HS-5 (cell line): Measurements from ENCODE around the gene SLC40A1.
A peak's percentile ranks its signal among the peaks of the same experiment; 100 is the strongest.

Experiments used
- DNase-seq: peaks from one replicate; pipeline ENCODE4 v3.0.0-alpha.2; 2012; ENCODE audit warnings: low read depth

Gene SLC40A1

DNA sequence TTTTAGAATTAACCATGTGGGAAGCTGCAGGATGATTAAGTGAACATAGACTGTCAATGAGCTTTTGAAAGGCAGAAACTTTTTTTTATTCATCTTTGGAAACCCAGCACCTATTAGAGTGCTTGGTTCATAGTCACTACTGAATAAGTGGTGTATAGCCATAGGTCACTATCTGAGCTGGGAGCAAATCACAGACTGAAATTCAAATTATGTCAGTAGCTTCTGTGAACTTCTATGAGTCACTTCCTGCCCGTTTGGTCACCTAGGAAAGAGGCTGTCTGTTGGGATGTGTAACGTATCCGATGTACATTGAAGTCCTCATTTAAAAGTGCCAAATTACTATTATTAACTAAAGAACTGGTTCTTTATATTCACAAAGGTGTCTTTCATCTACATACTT lies 20.5 kb upstream of the SLC40A1 start:
- DNase-seq: no peak

DNA sequence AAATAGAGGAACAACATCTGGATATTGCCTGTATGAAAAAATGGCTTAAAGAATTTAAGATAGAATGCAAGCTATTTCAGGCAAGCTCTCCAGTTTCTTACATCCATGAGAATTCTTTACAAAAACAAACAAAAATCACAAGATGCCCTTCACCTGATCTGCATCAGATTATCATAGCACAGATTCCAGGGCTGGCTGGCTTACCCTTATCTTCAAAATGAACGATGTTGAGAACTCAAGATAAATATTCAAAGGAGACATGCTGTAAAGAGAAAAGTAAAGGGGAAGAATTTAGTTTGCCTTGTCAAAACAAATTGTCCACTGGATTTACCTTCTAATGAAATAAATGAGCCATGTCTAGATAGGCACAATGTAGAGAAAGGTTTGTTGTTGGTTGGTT lies 18.7 kb upstream of the SLC40A1 start:
- no peak for DNase-seq

DNA sequence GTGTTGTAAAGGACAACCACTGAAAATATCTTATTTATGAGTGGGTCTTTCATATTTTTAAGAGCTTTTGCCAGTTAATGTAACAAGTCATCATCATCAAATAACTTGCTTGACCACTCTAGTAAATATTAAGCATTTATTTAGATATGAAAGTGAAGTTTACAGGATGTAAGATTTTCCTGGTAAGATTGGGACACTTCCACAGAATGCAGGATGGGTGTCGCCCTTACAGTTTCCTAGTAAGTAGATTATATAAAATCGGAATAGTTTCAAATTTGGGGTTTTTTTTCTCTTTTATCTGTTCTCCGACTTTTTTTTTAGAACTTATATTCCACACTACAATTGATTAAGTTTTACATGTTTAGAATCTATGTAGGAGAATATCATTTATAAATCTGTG lies 14.8 kb upstream of the SLC40A1 start:
- no peak for DNase-seq

DNA sequence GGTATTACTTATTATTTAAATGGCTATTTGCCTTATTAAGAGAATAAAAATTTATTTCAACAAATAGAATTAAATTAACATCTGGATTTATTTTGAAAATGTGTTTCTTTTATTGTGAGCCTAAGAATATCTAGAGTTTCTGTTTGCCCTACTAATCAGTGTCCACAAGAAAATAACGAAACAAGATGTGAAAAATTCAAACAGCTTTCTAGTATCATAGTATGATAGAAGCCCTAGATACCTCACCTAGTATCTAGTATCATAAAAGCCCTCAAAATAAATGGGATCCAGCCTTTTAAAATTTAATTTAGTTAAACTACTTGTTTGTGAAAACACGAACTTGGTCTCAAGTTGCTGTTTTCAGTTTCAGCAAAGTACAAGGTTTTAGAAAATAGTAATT lies 13.7 kb upstream of the SLC40A1 start:
- no peak for DNase-seq

DNA sequence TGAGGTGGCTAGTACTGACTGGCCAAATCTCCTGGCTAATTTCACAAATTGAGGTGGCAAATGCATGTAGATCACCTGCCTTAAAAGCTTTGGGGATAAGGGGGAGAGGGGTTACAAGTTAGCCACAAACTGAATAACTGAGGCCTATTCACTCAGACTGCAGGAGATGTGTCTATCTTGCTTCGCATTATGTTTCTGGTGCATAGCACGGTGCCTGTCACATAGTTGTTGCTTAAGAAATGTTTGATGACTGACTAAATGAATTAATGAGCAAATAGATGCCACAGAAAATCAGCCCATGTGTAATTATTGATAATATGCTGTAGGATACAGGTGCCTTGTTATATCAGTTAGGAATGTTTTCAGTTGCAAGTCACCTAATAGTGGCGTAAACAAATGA lies 12.5 kb upstream of the SLC40A1 start:
- DNase-seq: no peak

DNA sequence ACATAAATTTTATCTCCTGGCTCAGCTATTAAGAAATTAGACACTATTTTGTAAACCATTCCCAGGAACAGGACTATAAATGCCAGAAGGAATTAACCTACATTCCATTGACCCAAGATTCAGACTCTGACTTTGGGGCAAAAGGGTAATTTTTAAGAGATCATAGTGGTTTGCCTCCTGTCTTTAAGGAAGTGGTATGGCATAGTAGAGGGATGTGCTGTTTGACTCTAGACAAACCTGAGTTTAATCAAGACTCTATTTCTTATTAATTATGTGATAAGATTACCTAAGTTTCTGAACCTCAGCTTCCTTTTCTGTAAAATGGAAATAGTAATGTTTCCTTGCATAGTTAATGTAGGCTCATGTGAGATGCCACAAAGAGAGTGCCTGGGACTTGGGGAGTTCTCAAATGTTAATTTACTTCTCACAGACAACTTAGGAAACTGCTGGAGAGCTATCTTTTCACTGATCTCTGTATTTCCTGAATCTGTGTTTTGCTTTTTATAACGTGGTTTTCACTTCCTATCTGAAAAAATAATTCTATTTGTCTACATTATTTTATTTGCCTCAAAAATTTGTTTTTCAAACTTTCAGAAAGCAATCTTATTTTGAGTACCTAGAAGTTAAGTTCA lies 11.9 kb upstream of the SLC40A1 start:
- DNase-seq: no peak

DNA sequence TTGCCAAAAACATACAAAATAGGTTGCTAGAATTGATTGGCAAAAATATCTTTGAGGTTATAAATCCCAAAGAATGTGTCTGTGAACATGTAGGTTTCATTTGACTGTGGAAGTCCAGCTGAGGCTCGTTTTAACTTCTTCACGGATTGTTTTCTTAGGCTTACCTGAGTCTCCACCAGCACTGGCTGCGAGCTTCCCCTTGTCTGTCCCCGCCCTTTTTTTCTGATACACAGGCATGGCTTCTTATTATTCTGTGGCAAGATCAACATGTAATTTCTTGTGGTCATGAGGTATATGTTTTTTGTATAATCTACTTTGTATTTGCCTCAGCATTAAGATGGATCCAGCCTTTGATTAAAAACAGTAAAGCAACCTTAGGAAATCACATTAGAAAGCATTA lies 7.2 kb upstream of the SLC40A1 start:
- DNase-seq: no peak

DNA sequence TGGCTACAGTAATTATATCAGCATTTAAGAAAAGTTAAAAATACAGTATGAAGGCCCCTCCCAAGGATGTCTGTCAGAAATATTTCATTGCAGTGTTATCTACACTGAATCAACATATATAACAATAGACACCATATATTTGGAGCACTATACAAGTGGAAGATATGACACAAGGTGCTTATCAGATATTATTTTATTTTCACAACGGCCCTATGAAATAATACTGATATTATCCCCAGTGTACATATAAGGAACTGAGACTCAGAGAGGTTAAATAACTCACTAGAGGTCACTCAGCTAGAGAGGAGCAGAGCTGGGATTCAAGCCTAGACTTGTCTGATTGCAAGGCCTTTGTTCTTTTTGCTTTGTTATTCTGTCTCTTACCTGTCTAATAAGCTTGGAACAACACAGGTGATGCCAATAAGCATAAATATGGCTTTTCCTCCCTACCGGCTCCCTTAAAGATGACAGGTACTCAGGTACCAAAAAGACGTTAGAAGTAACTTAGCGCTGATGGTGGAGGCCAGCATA lies 4.7 kb upstream of the SLC40A1 start:
- DNase-seq: no peak

DNA sequence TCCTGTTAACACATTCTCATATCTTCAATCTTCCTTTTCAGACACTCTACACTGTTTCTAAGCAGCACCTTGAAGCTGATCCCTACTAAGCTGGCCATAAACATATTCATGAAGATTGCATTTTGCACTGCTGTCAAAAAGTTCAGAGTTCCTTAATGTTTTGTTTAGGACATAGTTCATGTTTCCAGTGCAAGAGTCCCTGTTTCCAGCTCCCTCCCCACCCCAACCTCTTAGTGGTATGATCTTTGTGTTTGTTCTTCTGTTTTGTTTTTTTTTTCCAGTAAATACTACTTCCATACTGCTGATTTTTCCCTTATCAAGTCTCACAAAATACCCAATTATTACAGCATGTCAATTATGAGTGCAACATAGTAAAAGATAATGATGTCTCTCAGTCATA lies 4.1 kb upstream of the SLC40A1 start:
- no peak for DNase-seq

DNA sequence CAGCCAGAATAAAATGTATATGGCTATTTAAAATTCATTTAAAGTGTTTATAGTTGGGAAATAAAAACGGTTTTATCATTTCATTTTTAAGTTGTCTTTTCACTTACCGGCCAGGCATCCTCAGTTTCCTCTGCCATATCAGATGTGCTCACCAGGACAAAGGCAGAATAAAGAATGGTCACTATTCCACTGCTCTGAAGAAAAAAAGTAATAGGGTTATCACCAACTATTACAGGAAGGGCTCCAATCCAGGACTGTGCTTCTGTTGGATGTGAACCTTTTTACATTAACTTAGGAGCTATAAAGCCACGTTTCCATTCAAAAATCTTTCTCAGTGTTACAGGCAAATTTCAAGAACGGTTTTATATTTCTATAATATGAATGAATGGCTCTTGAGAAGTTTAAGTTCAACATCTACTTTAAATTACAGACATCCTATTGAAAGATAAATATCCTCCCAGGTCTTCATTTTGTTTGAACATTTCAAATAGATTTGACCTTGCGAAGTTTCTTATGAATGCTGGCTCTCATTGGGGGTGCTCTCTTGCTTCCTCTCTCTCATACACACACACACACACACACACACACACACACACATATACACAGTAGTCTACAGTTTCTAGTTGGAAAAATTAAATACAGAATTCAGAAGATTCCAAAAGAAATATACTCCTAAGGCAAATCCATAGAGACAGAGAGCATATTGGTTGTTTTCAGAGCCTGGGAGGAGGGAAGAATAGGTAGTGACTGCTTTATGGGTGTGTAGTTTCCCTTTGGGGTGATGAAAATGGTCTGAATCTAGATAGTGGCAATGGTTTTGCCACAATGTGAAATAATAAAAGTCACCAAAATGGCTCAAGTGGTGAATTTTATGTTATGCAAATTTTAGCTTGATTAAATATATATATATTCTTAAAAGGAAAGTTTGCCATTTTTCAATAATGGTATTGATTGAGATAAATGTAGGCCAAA lies 2.9 kb upstream of the SLC40A1 start:
- DNase-seq: no peak

DNA sequence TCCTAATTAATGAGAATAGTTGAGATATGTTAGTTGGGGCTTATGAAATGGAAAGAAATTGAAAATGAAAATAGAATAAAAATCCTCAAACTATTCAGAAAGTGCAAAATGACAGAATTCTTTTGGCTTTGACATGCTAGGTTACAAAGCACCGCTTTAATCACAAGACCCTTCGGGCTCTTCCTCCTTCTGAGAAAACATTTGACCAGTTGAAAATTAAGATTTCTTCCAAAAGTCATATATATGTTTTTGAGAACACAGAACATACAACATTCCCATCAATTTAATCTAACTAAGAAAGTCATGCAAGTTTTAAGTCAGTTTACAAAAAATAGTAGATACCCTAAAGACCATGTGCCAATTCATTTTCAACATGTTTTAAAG lies 2.2 kb upstream of the SLC40A1 start:
- no peak for DNase-seq

DNA sequence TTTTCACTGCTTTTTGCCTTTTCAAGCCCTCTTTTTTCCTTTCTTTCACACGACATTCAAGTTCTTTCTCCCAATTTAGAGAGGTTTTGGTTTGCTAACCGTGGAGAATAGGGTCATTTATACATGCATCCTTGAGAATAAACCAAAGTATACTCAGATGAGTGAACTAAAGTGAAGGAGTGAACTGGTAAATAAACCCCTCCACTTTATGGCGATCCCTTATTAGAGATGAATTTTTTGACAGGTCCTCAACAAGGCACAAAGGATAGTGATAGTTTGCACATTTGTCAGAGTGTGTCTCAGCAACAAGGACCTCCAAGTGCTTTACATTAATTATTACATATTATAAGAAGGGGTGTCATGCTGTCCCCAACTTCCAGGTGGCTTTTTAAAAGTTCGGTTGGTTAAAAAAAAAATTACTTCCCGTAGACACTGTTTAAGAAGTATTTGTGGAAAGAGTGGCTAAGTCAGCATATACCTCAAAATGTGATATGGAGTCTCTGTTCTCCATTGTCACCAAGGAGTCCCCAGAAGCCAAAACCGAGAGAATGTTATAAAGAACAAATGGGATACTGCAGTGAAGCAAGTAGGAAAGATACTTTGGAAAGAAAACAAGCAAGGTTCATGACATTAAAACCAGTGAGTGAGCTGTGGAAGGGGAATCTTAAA lies 1.7 kb upstream of the SLC40A1 start:
- DNase-seq: no peak

DNA sequence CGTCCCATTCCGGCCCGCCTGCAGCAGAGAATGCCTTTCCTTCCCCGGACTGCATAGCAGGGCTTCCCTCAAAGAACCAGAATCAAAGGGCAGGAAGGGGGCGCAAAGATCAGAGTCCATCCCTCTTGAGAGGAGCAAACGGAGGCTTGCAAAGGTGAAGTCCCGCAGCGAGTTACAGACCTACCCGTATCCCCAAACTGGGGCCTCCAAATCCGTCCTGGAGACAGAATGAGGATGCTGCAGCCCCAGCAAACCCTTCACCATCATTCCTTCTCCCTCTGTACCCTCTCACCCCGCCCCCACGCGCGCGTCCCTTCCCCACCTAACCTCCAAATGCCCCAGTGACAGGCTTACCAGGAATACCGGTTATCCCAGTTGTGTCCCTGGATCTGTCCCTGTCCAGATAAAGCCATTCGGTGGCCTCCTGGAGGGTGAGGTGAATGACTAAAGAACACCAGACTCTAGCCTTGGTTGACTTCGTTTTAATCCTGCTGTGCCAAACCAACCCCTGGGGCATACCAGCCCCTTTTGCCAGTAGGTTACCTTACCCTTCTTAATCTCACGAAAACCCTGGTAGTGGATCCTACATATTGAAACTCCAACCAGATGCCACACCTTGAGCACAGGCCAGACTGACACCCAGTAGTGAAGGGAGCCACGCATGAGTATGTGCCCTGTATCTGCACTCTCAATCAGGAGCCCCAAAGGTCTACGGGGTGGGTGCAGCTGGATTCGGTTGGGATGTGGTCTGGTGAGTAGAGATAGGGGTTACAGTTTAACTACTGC lies 961 bp upstream of the SLC40A1 start:
- no peak for DNase-seq

DNA sequence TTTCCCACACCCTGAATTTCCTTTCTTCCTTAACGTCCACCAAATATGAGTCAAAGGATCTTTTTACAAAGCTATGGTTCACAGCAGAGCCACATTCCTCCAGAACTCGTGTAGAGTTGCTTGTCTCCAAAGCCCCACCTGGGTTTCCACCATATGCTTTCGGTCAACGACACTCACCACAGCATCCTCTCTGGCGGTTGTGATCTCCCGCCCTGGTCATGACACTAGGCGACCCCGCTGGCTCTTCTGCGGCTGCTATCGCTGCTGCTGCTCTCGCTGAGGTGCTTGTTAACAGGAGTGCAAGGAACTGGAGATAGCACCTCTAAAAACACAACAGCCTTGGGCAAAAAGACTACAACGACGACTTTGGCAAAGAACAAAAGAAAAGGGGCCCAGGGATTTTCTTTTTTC lies 340 bp downstream of the SLC40A1 start:
- no peak for DNase-seq

DNA sequence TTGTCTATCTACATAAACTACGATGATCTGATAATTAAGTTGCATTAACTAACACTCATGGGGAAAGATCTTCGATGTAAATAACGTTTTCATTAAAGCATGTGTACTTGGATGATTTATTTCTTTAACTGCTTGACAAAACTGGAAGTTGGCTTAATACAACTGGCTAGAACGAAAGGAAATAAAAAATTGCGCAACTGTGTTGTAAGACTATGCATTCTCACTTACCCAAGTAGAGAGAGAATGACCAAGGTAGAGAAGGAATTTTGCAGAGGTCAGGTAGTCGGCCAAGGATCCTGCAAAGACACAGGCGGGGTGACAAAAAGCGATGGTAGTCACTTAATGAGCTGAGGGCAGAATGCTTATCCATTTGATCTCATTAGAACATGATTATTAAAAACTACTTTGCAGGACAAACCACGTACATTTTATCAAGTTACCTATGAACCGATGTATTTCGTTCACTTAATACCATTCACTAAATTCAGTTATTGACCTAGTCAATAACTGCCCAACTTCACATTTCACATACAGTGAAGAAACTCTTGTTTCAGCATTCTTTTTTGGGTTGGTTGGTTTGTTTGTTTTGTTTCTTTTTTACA lies 900 bp downstream of the SLC40A1 start:
- DNase-seq: no peak

DNA sequence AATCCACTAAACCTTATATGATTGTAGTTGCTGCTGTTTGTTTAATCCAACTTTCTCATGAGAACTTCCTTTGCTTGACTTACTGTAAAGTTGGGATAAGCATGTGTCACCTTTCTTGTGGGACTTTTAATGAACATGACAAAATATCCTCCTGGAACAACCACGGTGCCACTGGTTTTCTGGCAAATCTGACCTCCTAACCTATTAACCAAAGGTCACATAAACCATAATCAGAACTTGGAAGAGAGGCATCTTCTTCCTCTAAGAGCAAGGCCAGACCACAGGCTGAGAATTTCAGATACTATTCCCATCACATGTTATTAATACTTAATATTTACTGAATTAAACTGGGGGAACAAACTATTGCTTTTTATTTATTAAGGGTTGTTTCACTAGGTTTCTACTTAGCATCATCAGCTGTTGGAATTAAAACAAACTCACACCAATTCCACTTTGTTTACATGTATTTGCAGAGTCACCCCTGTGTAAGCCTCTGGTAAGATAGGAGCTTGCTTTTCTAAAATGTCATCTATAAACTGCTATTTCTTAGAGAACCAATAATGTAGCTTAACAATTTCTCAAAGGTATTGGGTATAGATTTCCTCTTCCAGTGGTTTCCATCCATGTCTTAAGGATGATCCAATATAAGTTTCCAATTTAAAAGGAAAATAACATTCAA lies 2.2 kb downstream of the SLC40A1 start:
- no peak for DNase-seq

DNA sequence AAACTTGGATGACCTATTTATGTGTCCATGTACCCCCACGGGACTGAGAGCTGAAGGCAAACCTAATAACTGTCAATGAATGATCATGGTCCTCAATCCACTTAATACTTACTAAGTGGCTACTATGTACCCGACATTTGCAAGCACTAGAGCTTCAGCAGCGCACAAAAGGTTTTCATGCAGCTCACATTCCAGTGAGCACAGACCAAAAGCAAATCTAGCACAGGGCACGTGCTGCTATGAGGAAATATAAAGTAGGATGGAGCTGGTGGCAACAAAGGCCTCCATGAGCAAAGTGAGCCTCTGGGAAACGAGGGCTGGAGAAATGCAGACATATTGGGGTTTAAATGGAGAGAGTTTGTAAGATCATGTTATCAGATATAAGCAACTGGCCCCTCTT lies 3.5 kb downstream of the SLC40A1 start:
- no peak for DNase-seq

DNA sequence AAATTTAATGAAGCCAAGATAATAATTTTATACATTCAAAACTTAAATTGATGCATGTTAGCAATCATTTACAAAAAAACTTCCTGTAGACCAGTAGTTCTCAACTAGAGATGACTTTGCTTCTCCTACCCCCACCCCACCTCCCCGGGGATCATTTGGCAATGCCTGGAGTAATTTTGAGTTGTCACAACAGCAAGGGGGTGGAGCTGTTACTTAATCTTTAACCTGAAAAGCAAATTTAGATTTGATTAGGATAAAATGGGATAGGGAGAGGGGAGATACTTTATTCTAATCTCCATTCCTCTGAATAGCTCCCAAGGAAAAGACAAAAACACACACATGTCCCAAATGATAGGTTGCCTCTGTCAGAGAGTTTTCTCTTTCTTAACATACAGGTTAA lies 4.2 kb downstream of the SLC40A1 start:
- no peak for DNase-seq

DNA sequence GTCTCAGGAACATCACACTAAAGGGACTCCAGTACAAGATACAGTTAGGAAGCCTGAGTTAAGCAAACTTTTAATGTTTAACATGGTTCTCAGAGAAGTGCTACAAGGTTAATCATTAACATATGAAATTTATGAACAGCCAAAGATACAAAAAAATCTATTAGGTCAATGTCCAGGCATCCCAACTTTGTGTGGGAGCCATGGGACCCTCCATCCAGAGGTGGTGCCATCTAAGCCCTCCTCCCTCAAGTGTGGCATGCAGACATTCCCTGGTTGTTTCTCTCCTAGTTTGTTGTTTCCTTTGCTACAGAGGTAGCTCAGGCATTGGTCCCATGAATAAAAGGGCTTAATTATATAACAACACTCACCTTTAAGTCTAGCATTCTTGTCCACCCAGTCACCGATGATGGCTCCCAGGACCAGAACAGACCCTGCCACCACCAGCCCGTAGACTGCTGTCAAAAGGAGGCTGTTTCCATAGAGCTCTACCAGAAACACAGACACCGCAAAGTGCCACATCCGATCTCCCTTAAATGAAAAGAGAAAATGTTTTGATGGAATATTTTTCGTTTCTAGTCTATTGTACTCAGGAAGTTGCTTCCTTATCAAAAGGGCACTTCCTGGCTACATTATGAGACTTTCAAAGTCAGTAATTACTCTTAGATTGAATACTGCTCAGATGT lies 5.7 kb downstream of the SLC40A1 start:
- DNase-seq: no peak

DNA sequence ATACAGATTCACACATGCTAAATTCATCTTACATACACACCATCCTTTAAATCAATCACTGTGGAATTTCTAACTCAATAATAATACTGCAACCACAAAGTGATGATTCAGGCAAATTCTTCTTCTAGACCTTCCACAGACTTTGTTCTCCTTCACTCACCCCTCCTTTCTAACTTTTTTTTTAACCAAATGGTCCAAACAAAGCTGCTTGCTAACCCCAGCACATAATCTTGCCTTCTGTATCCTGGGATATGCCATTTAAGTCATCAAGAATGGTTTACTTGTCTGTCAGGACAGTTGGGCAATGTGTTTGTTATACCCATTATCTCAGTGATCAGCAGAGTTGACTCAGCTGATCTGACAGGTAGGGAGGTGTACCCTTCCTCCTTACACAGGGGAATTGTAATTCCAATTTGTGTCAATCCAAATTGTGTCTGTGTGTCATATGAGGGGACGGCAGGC lies 10.0 kb downstream of the SLC40A1 start:
- DNase-seq: peak; percentile 26
